Measurements from ENCODE around the gene TRIP4. TPM values are rescaled to one million over a fixed set of nuclear protein-coding genes. Genes with fewer than 3 reads are reported as not detected.

The TRIP4 gene
- total RNA-seq, 1 donor from 2014 or later = 24.7 TPM

GRCh38 chr15:64464276-64465005 is 76.8 kb downstream of the TRIP4 start:
- Mint-ChIP-seq H3K4me3 (ENCODE audit: unreplicated experiment) (no peak overlapping the region), H3K36me3 (ENCODE audit: low read depth) (no peaks in the 10 kb centered on the region), H3K27ac (ENCODE audit: unreplicated experiment) (no peak overlapping the region), H3K9me3 (ENCODE audit: low read depth) (no peaks in the 10 kb centered on the region), H3K27me3 (ENCODE audit: low read depth) (no peaks in the 10 kb centered on the region), H3K4me1 (ENCODE audit: low read depth) (peaks cover 56% of the 10 kb centered on the region)
- DNase-seq (ENCODE audit: low spot score) = no peak
- no peak for TF ChIP-seq CTCF (IDR thresholded peaks at IDR 0.05)

- no peak overlapping the region for H3K4me3 Mint-ChIP-seq (ENCODE audit: unreplicated experiment)
- no peak for TF ChIP-seq CTCF (IDR thresholded peaks at IDR 0.05)
- H3K4me1 Mint-ChIP-seq (ENCODE audit: low read depth) = peaks cover 43% of the 10 kb centered on the region
- H3K9me3 Mint-ChIP-seq (ENCODE audit: low read depth) = no peaks in the 10 kb centered on the region
- no peak for DNase-seq (ENCODE audit: low spot score)
- H3K36me3 Mint-ChIP-seq (ENCODE audit: low read depth) = no peaks in the 10 kb centered on the region
- H3K27me3 Mint-ChIP-seq (ENCODE audit: low read depth) = no peaks in the 10 kb centered on the region
- H3K27ac Mint-ChIP-seq (ENCODE audit: unreplicated experiment) = peak overlapping the region; percentile 15
These were observed 78.9 kb downstream of the TRIP4 start for GRCh38 chr15:64466408-64467141.

GRCh38 chr15:64472161-64472560 is 84.5 kb downstream of the TRIP4 start:
- Mint-ChIP-seq H3K27me3 (ENCODE audit: low read depth) (no peaks in the 10 kb centered on the region), H3K36me3 (ENCODE audit: low read depth) (peaks cover 3% of the 10 kb centered on the region), H3K9me3 (ENCODE audit: low read depth) (no peaks in the 10 kb centered on the region), H3K4me1 (ENCODE audit: low read depth) (peaks cover 16% of the 10 kb centered on the region), H3K4me3 (ENCODE audit: unreplicated experiment) (no peak overlapping the region), H3K27ac (ENCODE audit: unreplicated experiment) (no peak overlapping the region)
- TF ChIP-seq CTCF (IDR thresholded peaks at IDR 0.05) = no peak
- no peak for DNase-seq (ENCODE audit: low spot score)

GRCh38 chr15:64474846-64475245 is 87.2 kb downstream of the TRIP4 start:
- no peak for TF ChIP-seq CTCF (IDR thresholded peaks at IDR 0.05)
- peaks cover 3% of the 10 kb centered on the region for H3K36me3 Mint-ChIP-seq (ENCODE audit: low read depth)
- H3K4me1 Mint-ChIP-seq (ENCODE audit: low read depth) = peaks cover 5% of the 10 kb centered on the region
- no peaks in the 10 kb centered on the region for H3K27me3 Mint-ChIP-seq (ENCODE audit: low read depth)
- H3K4me3 Mint-ChIP-seq (ENCODE audit: unreplicated experiment) = no peak overlapping the region
- H3K27ac Mint-ChIP-seq (ENCODE audit: unreplicated experiment) = no peak overlapping the region
- no peaks in the 10 kb centered on the region for H3K9me3 Mint-ChIP-seq (ENCODE audit: low read depth)
- no peak for DNase-seq (ENCODE audit: low spot score)

- Mint-ChIP-seq H3K4me1 (ENCODE audit: low read depth) (peaks cover 5% of the 10 kb centered on the region), H3K9me3 (ENCODE audit: low read depth) (no peaks in the 10 kb centered on the region), H3K27ac (ENCODE audit: unreplicated experiment) (no peak overlapping the region), H3K27me3 (ENCODE audit: low read depth) (no peaks in the 10 kb centered on the region), H3K4me3 (ENCODE audit: unreplicated experiment) (no peak overlapping the region), H3K36me3 (ENCODE audit: low read depth) (peaks cover 3% of the 10 kb centered on the region)
- no peak for TF ChIP-seq CTCF (IDR thresholded peaks at IDR 0.05)
- no peak for DNase-seq (ENCODE audit: low spot score)
These were observed 88.9 kb downstream of the TRIP4 start for GRCh38 chr15:64476550-64476949.

Data from chondrocyte (in vitro differentiated cells).